Colon (tissue), 2 donors: ENCODE results near the gene USP17L29.
"Not testable (repeated sequence)": the region's sequence is repeated elsewhere in the genome, so short reads cannot be mapped to it uniquely, and the experiment has no call there.

Experiments
- FAIRE-seq: peaks from 2 replicates; lab custom pipeline; 2012; peaks lifted over from hg19 to GRCh38; lab: Jason Lieb, UNC
- donor health status: control.
- donor health status: control.

Gene USP17L29, protein sequence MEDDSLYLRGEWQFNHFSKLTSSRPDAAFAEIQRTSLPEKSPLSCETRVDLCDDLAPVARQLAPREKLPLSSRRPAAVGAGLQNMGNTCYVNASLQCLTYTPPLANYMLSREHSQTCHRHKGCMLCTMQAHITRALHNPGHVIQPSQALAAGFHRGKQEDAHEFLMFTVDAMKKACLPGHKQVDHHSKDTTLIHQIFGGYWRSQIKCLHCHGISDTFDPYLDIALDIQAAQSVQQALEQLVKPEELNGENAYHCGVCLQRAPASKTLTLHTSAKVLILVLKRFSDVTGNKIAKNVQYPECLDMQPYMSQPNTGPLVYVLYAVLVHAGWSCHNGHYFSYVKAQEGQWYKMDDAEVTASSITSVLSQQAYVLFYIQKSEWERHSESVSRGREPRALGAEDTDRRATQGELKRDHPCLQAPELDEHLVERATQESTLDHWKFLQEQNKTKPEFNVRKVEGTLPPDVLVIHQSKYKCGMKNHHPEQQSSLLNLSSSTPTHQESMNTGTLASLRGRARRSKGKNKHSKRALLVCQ

GRCh38 chr4:9353338-9353737, at the start of gene USP17L29:
USP17L29 (plus strand) TSS chr4:9353638; CDS start chr4:9353638, 0 bp downstream.
- FAIRE-seq: not testable (repeated sequence)

DNA sequence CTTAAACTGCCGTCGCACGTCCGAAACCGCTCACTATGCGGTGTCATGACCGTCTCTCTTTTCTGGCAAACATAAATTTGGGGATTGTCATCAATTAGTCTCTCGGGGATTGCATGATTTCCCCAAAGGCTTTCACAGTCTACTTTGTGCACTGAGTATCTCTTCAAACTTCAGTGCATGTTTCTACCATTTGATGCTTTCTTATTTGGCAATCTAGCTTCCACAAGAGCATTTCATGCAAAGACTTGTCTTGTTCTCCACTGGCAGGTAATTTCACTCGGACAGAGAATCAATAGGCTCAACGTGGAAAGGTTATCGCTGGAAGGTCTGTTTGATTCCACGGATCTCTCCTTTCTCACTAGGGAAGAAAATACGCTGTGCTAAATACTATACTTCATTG, 29.2 kb upstream of the USP17L29 start:
- not testable (repeated sequence) for FAIRE-seq

- FAIRE-seq: not testable (repeated sequence)
Observed at GRCh38 chr4:9324865-9325264, 28.6 kb upstream of the USP17L29 start, which contains the start of gene USP17L24. USP17L24 (plus strand) TSS chr4:9325165; CDS start chr4:9325165, 0 bp downstream.

DNA sequence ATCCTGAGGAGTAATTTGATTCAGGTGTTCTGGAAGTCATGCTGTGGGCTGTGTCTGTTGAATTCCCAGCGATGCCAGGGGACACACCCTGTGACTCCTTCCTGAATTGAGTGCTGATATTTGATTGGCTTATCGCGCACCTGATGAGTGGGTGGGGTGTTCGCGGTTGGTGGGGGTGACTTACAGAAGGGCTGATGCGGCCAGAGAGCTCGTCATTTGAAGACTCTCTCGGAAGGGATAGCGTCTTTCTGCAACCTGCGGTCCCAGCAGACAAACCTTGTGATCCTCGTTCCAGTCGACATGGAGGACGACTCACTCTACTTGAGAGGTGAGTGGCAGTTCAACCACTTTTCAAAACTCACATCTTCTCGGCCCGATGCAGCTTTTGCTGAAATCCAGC, 23.8 kb upstream of the USP17L29 start, which contains the start of gene USP17L25:
Gene USP17L25, plus strand, starts transcription at position 301 of the 400 bp plus-strand sequence. Its CDS starts 0 bp downstream, at position 301.
- not testable (repeated sequence) for FAIRE-seq

GRCh38 chr4:9334358-9334757, 19.1 kb upstream of the USP17L29 start, which contains the start of gene USP17L26:
USP17L26 (plus strand) TSS chr4:9334658; CDS start chr4:9334658, 0 bp downstream.
- not testable (repeated sequence) for FAIRE-seq

- not testable (repeated sequence) for FAIRE-seq
Observed at GRCh38 chr4:9339103-9339502, 14.3 kb upstream of the USP17L29 start, which contains the start of gene USP17L5. USP17L5 (plus strand) TSS chr4:9339403; CDS start chr4:9339403, 0 bp downstream.

GRCh38 chr4:9343848-9344247, 9.6 kb upstream of the USP17L29 start, which contains the start of gene USP17L27:
USP17L27 (plus strand) TSS chr4:9344148; CDS start chr4:9344148, 0 bp downstream.
- not testable (repeated sequence) for FAIRE-seq

- FAIRE-seq: not testable (repeated sequence)
Observed at GRCh38 chr4:9348593-9348992, 4.8 kb upstream of the USP17L29 start, which contains the start of gene USP17L28. USP17L28 (plus strand) TSS chr4:9348893; CDS start chr4:9348893, 0 bp downstream.

DNA sequence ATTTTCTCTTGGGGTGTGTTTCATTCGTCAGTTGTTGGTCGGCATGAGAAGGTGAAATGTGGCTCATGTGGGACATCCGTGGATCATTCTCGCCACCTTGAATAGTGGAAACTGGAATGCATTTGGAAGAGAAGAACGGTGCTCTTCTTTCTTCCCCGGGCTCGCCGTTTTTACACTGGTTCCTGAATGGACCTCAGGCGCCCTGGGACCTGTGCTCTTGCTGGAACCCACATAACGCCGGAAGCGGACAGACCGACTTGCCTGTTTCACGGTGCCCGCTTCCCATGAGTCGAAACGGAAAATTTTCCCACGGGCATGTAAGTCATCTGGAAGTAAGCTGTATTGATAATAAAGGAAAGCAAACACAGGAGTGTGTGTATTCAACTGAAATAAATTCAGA, 2.6 kb upstream of the USP17L29 start:
- not testable (repeated sequence) for FAIRE-seq

DNA sequence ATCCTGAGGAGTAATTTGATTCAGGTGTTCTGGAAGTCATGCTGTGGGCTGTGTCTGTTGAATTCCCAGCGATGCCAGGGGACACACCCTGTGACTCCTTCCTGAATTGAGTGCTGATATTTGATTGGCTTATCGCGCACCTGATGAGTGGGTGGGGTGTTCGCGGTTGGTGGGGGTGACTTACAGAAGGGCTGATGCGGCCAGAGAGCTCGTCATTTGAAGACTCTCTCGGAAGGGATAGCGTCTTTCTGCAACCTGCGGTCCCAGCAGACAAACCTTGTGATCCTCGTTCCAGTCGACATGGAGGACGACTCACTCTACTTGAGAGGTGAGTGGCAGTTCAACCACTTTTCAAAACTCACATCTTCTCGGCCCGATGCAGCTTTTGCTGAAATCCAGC, 9.4 kb downstream of the USP17L29 start, which contains the start of gene USP17L30:
Gene USP17L30, plus strand, starts transcription at position 301 of the 400 bp plus-strand sequence. Its CDS starts 0 bp downstream, at position 301.
- not testable (repeated sequence) for FAIRE-seq

DNA sequence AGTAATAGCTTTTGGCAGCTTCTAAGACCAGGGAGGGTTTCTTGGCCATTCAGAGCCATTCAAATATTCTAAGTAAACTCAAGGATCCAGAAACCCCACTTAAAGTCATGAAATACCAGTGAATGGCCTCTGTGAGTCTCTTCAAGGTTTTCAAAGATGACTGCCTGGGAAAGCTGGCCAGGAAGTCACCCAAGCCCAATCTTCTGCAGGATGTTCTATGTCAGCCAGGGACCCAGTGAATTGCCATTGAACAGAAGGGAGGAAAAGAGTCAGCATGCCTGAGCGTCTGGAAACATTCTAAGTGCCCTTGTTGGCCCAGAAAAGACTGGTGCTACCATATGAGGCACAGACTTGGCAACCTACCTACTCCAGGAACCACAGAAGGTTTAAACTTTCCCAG, 26.4 kb downstream of the USP17L29 start:
- FAIRE-seq: not testable (repeated sequence)

DNA sequence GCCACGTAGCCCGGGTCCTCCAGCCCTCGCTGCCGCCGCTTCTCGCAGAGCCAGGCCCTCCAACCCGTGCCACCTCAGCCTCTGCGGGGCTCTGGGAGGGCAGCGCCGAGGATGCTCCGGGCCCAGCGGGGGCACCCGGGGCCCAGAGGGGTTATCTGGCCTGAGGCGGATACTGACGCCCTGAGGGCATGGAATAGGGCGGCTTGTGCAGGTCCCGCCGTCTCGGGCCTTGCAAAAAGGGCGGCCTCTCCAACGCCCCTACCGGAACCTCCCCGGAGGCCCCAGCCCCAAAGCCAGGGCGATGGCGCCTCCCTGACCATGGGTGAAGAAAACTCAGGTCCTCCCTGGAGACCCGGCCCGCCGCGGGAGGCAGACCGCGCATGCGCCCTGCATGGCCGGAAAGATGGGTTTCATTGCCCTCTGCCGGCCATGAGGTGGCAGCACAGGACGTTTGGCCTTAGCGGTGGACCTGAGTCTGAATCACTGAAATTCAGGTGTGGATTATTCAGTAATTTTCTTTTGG, 27.6 kb downstream of the USP17L29 start:
- not testable (repeated sequence) for FAIRE-seq

- FAIRE-seq: no peak
Observed at GRCh38 chr4:9384126-9384525, 30.7 kb downstream of the USP17L29 start.

GRCh38 chr4:9389001-9389400, 35.6 kb downstream of the USP17L29 start:
- not testable (repeated sequence) for FAIRE-seq
